Measurements from ENCODE around the gene SETD4.

Gene SETD4

GRCh38 chr21:36052860-36053714 is 7.2 kb downstream of the SETD4 start:
- no peak overlapping the region for H2AFZ ChIP-seq (ENCODE audit: low read depth, low read length)
- H3K36me3 ChIP-seq (replicated peaks; ENCODE audit: low read depth, low read length), result peaks cover 19% of the 10 kb centered on the region
- no peak overlapping the region for H3K27ac ChIP-seq (ENCODE audit: low read length)
- no peaks in the 10 kb centered on the region for H4K20me1 ChIP-seq (ENCODE audit: insufficient read depth, low read length)
- H3K9me3 ChIP-seq (ENCODE audit: insufficient read depth, low read length), result no peaks in the 10 kb centered on the region
- H3K4me3 ChIP-seq (ENCODE audit: low read length), result no peak overlapping the region
- H3K4me1 ChIP-seq (ENCODE audit: low read length), result no peaks in the 10 kb centered on the region
- TF ChIP-seq, protein P1, sequence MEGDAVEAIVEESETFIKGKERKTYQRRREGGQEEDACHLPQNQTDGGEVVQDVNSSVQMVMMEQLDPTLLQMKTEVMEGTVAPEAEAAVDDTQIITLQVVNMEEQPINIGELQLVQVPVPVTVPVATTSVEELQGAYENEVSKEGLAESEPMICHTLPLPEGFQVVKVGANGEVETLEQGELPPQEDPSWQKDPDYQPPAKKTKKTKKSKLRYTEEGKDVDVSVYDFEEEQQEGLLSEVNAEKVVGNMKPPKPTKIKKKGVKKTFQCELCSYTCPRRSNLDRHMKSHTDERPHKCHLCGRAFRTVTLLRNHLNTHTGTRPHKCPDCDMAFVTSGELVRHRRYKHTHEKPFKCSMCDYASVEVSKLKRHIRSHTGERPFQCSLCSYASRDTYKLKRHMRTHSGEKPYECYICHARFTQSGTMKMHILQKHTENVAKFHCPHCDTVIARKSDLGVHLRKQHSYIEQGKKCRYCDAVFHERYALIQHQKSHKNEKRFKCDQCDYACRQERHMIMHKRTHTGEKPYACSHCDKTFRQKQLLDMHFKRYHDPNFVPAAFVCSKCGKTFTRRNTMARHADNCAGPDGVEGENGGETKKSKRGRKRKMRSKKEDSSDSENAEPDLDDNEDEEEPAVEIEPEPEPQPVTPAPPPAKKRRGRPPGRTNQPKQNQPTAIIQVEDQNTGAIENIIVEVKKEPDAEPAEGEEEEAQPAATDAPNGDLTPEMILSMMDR (IDR thresholded peaks at IDR 0.05; ENCODE audit: low read depth, low read length), result no peak
- TF ChIP-seq EZH2phosphoT487 (IDR thresholded peaks at IDR 0.05; ENCODE audit: low read depth), result no peak
- no peak overlapping the region for H3K9ac ChIP-seq (ENCODE audit: low read length)
- no peaks in the 10 kb centered on the region for H3K27me3 ChIP-seq (ENCODE audit: low read depth, low read length)
- 0 out of 2 replicates have a peak, but pooled peaks cover 1% of the 10 kb centered on the region for H3K79me2 ChIP-seq (ENCODE audit: low read length)
- H3K4me2 ChIP-seq (ENCODE audit: low read length), result no peak overlapping the region

DNA sequence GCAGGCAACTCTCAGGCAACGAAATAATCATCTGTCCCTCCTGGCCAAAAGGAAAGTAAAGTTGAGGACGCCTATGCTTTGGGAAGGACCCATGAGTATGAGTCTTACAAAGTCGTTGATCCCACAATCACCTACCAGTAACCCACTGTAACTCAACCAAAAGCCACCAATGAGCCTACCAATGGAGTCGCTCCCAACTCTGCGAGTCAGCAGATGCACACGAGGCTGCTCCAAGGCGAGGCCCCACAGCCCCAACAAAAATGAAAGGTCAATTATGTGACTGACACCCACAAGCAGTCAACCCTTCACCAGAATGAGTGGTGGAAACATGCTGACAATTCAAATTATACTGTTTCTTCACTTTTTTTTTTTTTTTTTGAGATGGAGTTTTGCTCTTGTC is 12.0 kb downstream of the SETD4 start:
- Histone ChIP-seq H3K27me3 (ENCODE audit: low read depth, low read length) (no peaks in the 10 kb centered on the region), H4K20me1 (ENCODE audit: insufficient read depth, low read length) (no peaks in the 10 kb centered on the region), H3K4me3 (ENCODE audit: low read length) (no peak overlapping the region), H3K9ac (ENCODE audit: low read length) (no peak overlapping the region), H3K9me3 (ENCODE audit: insufficient read depth, low read length) (no peaks in the 10 kb centered on the region), H3K4me2 (ENCODE audit: low read length) (no peak overlapping the region), H3K4me1 (ENCODE audit: low read length) (no peaks in the 10 kb centered on the region), H3K36me3 (replicated peaks; ENCODE audit: low read depth, low read length) (peaks cover 21% of the 10 kb centered on the region), H3K79me2 (ENCODE audit: low read length) (no peaks in the 10 kb centered on the region), H2AFZ (ENCODE audit: low read depth, low read length) (no peak overlapping the region), H3K27ac (ENCODE audit: low read length) (no peak overlapping the region)
- TF ChIP-seq, protein P1 (IDR thresholded peaks at IDR 0.05; ENCODE audit: low read depth, low read length), result no peak
- TF ChIP-seq EZH2phosphoT487 (IDR thresholded peaks at IDR 0.05; ENCODE audit: low read depth), result no peak

DNA sequence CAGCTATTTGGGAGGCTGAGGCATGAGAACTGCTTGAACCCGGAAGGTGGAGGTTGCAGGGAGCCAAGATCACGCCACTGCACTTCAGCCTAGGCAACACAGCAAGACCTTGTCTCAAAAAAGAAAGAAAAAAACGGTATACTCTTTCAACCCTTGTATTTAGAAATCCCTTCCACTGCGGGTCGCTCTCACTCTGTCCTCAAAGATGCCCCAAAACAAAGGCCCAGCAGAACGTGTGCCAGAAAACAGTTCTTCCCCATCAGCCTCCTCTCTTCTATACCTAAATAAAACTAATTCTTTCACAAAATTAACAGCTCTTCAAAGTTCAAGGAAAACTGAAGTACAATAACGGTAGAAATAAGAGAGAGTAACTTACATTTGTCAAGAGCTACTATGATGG is 13.2 kb downstream of the SETD4 start:
- no peaks in the 10 kb centered on the region for H3K79me2 ChIP-seq (ENCODE audit: low read length)
- H3K4me2 ChIP-seq (ENCODE audit: low read length), result no peak overlapping the region
- peaks cover 21% of the 10 kb centered on the region for H3K36me3 ChIP-seq (replicated peaks; ENCODE audit: low read depth, low read length)
- H3K27me3 ChIP-seq (ENCODE audit: low read depth, low read length), result no peaks in the 10 kb centered on the region
- H3K27ac ChIP-seq (ENCODE audit: low read length), result no peak overlapping the region
- no peaks in the 10 kb centered on the region for H3K4me1 ChIP-seq (ENCODE audit: low read length)
- no peaks in the 10 kb centered on the region for H3K9me3 ChIP-seq (ENCODE audit: insufficient read depth, low read length)
- no peaks in the 10 kb centered on the region for H4K20me1 ChIP-seq (ENCODE audit: insufficient read depth, low read length)
- H3K4me3 ChIP-seq (ENCODE audit: low read length), result no peak overlapping the region
- TF ChIP-seq EZH2phosphoT487 (IDR thresholded peaks at IDR 0.05; ENCODE audit: low read depth), result no peak
- TF ChIP-seq, protein P1 (IDR thresholded peaks at IDR 0.05; ENCODE audit: low read depth, low read length), result no peak
- no peak overlapping the region for H3K9ac ChIP-seq (ENCODE audit: low read length)
- no peak overlapping the region for H2AFZ ChIP-seq (ENCODE audit: low read depth, low read length)

DNA sequence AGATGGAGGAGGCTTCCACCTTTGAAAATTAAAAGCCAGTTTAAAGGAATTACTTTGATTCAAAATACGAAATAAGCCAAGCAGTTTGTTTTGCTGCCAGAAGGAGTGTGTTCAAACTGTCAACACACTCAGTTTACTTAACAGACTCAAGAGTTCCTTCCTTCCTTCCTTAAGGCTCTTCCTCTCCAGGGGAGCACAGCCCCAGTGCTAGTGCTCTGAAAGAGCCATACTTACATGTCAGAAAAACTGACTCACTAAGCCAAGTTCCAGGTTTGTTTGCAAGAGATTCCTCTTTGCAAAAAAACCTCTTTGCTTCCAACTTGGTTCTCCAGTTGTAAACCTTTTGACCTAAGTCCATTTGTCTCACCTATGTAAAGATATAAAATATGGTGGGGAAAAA is 14.3 kb downstream of the SETD4 start:
- no peak overlapping the region for H3K4me2 ChIP-seq (ENCODE audit: low read length)
- H3K27ac ChIP-seq (ENCODE audit: low read length), result no peak overlapping the region
- no peaks in the 10 kb centered on the region for H3K79me2 ChIP-seq (ENCODE audit: low read length)
- peaks cover 24% of the 10 kb centered on the region for H3K36me3 ChIP-seq (replicated peaks; ENCODE audit: low read depth, low read length)
- TF ChIP-seq EZH2phosphoT487 (IDR thresholded peaks at IDR 0.05; ENCODE audit: low read depth), result no peak
- TF ChIP-seq, protein P1 (IDR thresholded peaks at IDR 0.05; ENCODE audit: low read depth, low read length), result no peak
- no peaks in the 10 kb centered on the region for H3K9me3 ChIP-seq (ENCODE audit: insufficient read depth, low read length)
- H3K4me3 ChIP-seq (ENCODE audit: low read length), result no peak overlapping the region
- H3K4me1 ChIP-seq (ENCODE audit: low read length), result no peaks in the 10 kb centered on the region
- no peaks in the 10 kb centered on the region for H3K27me3 ChIP-seq (ENCODE audit: low read depth, low read length)
- H4K20me1 ChIP-seq (ENCODE audit: insufficient read depth, low read length), result no peaks in the 10 kb centered on the region
- no peak overlapping the region for H2AFZ ChIP-seq (ENCODE audit: low read depth, low read length)
- no peak overlapping the region for H3K9ac ChIP-seq (ENCODE audit: low read length)
